H1 (cell line): Measurements from ENCODE around the gene RHBDL2.

Source experiments
- CEBPB ChIP-seq: IDR thresholded peaks from 2 replicates; pipeline ENCODE4 v1.6.1; 2012; ENCODE audit warnings: low read depth, low read length
- CTCF ChIP-seq, 3 experiments: IDR thresholded peaks; 1 replicate in 2 of 3; 2 replicates in 1 of 3; pipeline versions ENCODE4 v1.5.1 to v1.6.1; 2011; ENCODE audit warnings: low read length in 3 of 3, mild to moderate bottlenecking in 3 of 3, inconsistent platforms in 2 of 3, low read depth in 1 of 3, moderate library complexity in 1 of 3; ENCODE audit not compliant: insufficient read depth in 1 of 3; ENCODE audit errors: control extremely low read depth in 1 of 3
- KDM5A ChIP-seq: fragments of 200-600 bp; IDR thresholded peaks from 2 replicates; pipeline ENCODE4 v1.7.1; 2012; ENCODE audit warnings: mild to moderate bottlenecking, low read length, inconsistent platforms, mixed read lengths
- PHF8 ChIP-seq: fragments of 200-600 bp; sonication (generic); conservative IDR thresholded peaks from 2 replicates; pipeline ENCODE4 v1.7.1; 2012; ENCODE audit warnings: low read depth, mild to moderate bottlenecking, inconsistent platforms, low read length, moderate library complexity
- POLR2A ChIP-seq, 2 experiments: IDR thresholded peaks; 1 replicate in 1 of 2; 2 replicates in 1 of 2; pipeline ENCODE4 v1.6.1; 2011; ENCODE audit warnings: low read depth in 2 of 2, low read length in 2 of 2, mild to moderate bottlenecking in 2 of 2; ENCODE audit errors: control extremely low read depth in 1 of 2
- POLR2AphosphoS5 ChIP-seq: IDR thresholded peaks from 2 replicates; pipeline ENCODE4 v1.6.1; 2011; ENCODE audit warnings: low read depth, low read length
- SUZ12 ChIP-seq: fragments of 200-600 bp; sonication (generic); IDR thresholded peaks from 2 replicates; pipeline ENCODE4 v1.6.1; 2012; ENCODE audit warnings: mild to moderate bottlenecking, inconsistent platforms, low read length, moderate library complexity, mixed read lengths
- TAF1 ChIP-seq: IDR thresholded peaks from 2 replicates; pipeline ENCODE4 v1.6.1; 2011; ENCODE audit warnings: mild to moderate bottlenecking, low read depth, low read length
- USF2 ChIP-seq: IDR thresholded peaks from 2 replicates; pipeline ENCODE4 v1.6.1; 2011; ENCODE audit warnings: low read length, improper control_type of control experiment
- YY1 ChIP-seq: IDR thresholded peaks from 2 replicates; pipeline ENCODE4 v1.6.1; 2011; ENCODE audit warnings: low read depth, mild to moderate bottlenecking, low read length

- TF ChIP-seq CTCF (IDR thresholded peaks at IDR 0.05; ENCODE audit: control extremely low read depth in 1 of 3, insufficient read depth in 1 of 3, low read depth in 1 of 3, low read length in 3 of 3), result no peak
- no peak for TF ChIP-seq POLR2AphosphoS5
- no peak for TF ChIP-seq YY1
- TF ChIP-seq PHF8, result no peak
- no peak for TF ChIP-seq CEBPB
- no peak for TF ChIP-seq TAF1
- no peak for TF ChIP-seq KDM5A
- TF ChIP-seq POLR2A (IDR thresholded peaks at IDR 0.05; ENCODE audit: control extremely low read depth in 1 of 2, low read depth in 2 of 2, low read length in 2 of 2), result no peak
- TF ChIP-seq SUZ12, result no peak
- no peak for TF ChIP-seq USF2
Observed at GRCh38 chr1:38926091-38926490, 15.5 kb downstream of the RHBDL2 start.
